NCI-H1417 (cell line): ENCODE results near the gene SLC17A1.

Experiments
- DNase-seq, 3 experiments: peaks; one replicate each; lab custom pipeline; 2025; lab: John Stamatoyannopoulos, UW

SLC17A1 gene, protein sequence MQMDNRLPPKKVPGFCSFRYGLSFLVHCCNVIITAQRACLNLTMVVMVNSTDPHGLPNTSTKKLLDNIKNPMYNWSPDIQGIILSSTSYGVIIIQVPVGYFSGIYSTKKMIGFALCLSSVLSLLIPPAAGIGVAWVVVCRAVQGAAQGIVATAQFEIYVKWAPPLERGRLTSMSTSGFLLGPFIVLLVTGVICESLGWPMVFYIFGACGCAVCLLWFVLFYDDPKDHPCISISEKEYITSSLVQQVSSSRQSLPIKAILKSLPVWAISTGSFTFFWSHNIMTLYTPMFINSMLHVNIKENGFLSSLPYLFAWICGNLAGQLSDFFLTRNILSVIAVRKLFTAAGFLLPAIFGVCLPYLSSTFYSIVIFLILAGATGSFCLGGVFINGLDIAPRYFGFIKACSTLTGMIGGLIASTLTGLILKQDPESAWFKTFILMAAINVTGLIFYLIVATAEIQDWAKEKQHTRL

DNA sequence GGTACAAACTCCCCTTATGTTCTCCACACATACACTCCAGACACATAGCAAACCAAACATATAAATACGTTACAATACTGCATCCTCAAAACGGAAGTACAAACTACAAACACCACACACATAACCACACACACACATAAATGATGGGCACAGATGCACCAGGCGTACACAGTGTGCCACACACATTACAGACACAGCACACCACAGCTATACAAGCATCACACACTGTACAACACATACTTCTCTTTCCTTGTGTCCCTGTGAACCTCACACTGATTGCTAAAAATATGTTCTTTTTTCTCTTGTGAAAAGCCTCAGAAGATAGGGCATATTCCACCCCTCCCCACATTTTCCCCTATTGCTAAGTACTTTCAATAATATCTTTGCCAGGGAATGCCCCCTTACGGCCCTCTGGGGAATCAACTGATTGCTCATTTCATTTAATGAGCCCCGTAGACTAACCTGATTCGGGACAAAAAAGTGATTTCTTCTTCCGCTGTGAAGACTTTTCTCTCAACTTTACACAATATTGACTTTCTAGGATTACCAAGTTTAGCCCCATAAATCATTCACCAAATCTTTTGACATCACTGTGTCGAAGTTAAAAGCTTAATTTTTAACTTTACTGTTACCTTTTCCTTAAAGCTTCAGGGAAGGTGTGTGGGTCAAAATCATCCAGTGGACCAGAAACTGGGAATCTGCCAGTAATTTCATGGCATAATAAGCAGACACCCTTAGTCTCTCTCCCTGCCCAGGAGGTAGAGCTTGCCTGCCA is at the start of gene SLC17A1:
Gene SLC17A1, minus strand, starts transcription at position 521 of the 775 bp plus-strand sequence. CDS start 1,495 bp downstream, outside the sequence.
- DNase-seq = peak in 1 of 3 experiments; percentile 11

DNA sequence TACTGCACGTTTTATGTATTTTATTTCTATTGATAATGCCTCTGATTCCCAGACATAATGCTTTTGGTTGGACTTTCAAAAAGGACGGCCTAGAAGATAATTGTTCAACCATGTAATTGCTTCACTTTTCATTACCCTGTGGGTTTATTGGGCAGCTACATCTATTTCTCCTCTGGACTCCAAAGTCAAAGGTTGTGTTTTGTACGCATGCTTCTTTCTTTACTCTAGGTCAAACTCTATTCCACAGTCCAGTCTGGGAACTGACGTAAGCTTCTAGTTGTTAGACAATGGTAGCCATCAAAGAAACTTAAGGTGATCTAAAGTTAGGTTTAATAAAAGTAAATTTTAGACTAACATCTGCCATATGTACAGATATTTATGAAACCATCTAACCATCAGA is 48.7 kb upstream of the SLC17A1 start:
- DNase-seq = no peak

GRCh38 chr6:25878721-25879322 is 47.0 kb upstream of the SLC17A1 start:
- no peak for DNase-seq

DNA sequence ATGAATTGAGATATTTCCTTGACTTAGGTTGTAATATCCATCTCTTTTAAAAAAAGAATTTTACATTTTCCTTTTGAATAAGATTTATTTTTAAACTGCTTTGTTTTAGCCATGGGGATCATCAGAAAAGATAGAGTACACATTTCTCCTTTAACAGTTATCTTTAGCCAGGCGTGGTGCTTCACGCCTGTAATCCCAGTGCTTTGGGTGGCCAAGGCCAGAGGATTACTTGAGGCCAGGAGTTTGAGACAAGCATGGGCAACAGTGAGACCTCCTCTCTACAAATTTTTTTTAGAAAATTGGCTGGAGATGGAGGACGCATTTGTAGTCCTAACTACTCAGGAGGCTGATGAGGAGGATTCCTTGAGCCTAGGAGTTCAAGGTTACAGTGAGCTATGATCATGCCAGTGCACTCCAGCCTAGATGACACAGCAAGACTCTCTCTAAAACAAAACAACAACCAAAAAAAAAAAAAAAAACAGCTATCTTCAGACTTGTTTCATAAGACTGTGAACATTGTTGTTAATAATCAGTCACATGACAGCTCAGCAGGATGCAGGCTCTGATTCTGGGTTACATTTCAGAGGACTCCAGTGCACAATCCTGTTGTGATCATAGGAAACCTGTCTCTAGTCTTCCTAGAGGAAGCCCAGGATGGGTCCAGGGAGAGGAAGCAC is 44.2 kb upstream of the SLC17A1 start:
- DNase-seq = no peak

DNA sequence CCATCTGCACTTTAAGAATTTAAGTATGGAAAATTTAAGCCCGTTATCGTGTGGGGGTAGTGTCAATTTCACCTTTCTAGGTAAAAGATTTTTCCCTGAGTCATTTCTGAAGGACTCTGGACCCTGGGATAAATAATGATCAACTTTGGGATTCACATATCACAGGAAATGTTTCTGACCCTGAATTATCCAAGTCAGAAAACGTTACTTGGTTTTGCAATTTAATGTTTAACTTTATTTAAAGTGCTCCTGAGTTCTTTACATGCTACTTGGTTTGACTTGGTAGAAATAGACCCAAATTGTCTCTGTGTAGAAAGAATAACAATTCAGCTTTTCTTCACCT is 43.7 kb upstream of the SLC17A1 start:
- no peak for DNase-seq

DNA sequence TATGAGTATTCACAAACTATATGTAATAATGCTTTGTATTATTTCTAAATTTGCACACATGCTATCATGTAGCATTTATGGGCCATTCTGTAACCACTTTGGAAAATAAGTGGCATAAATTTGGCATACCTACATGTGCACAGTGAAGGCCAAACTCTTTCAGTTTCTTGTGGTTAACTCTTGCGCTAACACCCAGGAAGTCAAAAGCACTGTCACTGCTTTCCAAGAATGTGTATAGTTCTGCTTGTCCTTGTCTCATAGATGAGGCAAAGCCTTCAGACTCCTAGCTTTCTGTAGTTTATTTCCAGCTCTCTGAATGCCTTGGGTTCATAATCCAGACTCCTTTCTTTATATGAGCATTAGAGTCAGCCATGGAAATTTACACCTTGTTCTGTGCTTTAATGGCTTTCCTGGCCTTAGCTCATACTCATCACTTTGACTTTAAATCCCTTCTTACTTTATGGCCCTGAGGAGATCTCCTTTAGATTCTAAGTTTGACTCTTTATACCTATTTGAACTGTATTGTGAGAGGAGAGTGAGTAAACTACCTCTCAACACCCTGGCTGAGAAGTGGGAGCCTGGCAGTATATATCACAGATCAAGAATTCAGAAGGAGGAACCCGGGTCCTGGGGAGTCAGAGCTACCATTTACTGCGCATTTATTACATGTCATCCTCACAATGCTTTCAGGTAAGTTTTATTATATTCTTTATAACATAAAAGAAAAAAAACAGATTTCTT is 43.1 kb upstream of the SLC17A1 start:
- no peak for DNase-seq

DNA sequence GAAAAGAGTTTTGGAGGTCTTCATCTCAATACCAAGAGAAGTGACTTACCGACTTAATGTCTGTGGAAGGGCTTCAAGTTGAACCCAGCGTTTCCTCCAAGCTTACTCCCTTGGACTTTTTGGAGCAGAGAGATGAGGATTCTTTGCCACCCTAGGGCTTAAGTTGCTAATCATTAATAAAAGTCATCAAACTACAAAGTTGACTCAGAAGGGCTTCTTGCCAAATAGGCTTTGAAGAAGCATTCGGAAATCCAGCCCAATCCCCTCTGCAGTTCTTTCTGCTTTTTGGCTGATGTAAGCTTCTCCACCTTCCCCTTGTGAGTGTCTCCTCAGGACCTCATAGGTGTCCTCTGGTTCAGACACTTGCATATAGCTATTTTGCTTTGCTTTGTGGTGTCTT is 42.3 kb upstream of the SLC17A1 start, which contains the start of gene SLC17A3:
Gene SLC17A3, minus strand, starts transcription at position 126 of the 400 bp plus-strand sequence. CDS start 5,856 bp downstream, outside the sequence.
- DNase-seq = no peak

- no peak for DNase-seq
Observed at GRCh38 chr6:25872814-25873213, 41.0 kb upstream of the SLC17A1 start.

DNA sequence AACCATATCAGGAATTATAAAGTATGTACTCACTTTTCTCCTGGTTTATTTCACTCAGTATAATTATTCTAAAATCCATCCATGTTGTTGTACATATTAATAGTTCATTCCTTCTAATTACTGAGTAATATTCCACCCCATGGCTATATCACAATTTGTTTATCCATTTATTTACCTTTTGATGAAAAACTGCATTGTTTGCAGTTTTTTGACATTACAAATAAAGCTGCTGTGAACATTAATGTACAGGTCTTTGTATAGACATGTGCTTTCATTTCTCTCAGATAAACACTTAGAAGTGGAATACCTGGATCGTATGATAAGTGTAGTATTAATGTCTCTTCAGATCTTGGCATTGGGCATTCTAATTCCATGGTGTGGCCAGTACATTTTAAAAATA is 38.0 kb upstream of the SLC17A1 start:
- DNase-seq = no peak

GRCh38 chr6:25868436-25869183 is 36.8 kb upstream of the SLC17A1 start:
- DNase-seq = no peak

- DNase-seq = no peak
Observed at GRCh38 chr6:25866011-25866410, 34.2 kb upstream of the SLC17A1 start.

- DNase-seq = no peak
Observed at GRCh38 chr6:25863360-25863759, 31.5 kb upstream of the SLC17A1 start.

- no peak for DNase-seq
Observed at GRCh38 chr6:25862199-25862598, 30.3 kb upstream of the SLC17A1 start.

GRCh38 chr6:25852756-25853155 is 20.9 kb upstream of the SLC17A1 start:
- no peak for DNase-seq

GRCh38 chr6:25851961-25852360 is 20.1 kb upstream of the SLC17A1 start:
- DNase-seq = no peak

DNA sequence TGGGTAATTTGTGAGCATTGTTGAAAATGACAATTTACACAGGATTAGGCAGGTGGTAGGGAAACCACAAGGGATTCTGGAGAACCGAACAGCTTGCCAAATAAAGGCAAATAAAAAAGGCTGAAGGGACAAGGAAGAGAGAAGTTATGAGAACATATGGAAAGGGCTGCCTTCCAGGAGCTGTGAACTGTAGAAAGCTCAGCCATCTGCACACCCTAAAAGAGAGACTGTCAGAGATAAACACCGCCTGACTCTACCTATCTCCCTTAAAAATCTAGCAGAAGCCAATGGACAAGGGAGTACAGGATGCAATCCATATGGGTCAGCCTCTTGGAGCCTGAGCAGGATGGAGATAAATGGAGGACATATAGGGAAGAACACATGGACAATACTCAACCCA is 12.7 kb upstream of the SLC17A1 start:
- no peak for DNase-seq

- no peak for DNase-seq
Observed at GRCh38 chr6:25842526-25842925, 10.7 kb upstream of the SLC17A1 start.

DNA sequence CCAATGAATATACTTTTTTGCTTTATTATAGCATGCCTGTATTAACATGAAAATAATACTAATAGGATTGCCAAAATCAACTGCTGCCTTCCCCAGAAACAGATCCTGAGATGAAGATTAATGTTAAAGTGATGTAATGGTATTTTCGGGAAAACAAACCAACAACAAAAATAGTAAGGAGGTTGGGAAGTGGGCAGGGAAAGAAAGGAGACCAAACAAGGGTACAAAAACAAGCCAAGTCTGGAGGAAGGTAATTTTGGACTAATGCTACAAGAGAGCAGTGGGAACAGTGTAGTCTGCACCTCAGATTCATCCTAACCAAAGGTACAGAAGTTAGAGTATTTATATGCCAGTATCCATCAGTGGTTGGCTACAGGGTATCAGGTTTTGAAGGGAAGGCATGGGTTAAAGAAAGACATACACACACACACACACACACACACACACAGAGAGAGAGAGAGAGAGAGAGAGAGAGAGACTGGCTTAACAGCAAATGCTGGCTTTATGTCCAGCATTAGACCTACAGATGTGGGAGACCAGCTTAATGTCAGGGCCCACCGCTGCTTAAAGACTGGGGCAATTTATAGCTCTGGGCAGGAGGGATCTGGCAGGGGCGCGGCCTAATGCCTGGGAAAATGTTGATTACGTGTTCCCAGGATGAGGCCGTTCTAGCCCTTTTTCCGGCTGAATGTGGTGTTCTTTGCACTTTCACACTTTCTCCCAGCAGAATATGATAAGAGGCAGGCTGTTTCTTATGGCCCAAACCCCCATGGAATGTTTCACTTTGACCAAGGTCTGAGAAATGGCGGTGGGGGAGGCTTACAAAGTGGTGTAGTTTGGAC is 3.8 kb upstream of the SLC17A1 start:
- no peak for DNase-seq

- DNase-seq = no peak
Observed at GRCh38 chr6:25834950-25835349, 3.1 kb upstream of the SLC17A1 start.

GRCh38 chr6:25833136-25833535 is 1.3 kb upstream of the SLC17A1 start:
- no peak for DNase-seq
